ENCODE results near the gene ESRRB.

ESRRB gene

GRCh38 chr14:76541594-76542219 lies 165.8 kb downstream of the ESRRB start:
- TF ChIP-seq CREB1 (IDR thresholded peaks at IDR 0.05; ENCODE audit: low read depth), result no peak
- TF ChIP-seq, protein P1, sequence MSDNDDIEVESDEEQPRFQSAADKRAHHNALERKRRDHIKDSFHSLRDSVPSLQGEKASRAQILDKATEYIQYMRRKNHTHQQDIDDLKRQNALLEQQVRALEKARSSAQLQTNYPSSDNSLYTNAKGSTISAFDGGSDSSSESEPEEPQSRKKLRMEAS (IDR thresholded peaks at IDR 0.05), result no peak

- TF ChIP-seq RAD21 (IDR thresholded peaks at IDR 0.05; ENCODE audit: low read depth), result peak; percentile 76
- no peak for TF ChIP-seq REST (IDR thresholded peaks at IDR 0.05; ENCODE audit: low read depth)
These were observed 170.7 kb downstream of the ESRRB start for GRCh38 chr14:76546426-76547221.

GRCh38 chr14:76547831-76548230 lies 171.9 kb downstream of the ESRRB start:
- TF ChIP-seq REST (IDR thresholded peaks at IDR 0.05; ENCODE audit: low read depth) (no peak), EP300 (IDR thresholded peaks at IDR 0.05; ENCODE audit: borderline replicate concordance) (no peak), EGR1 (IDR thresholded peaks at IDR 0.05) (no peak), TAF1 (IDR thresholded peaks at IDR 0.05; ENCODE audit: low read depth) (no peak), YY1 (IDR thresholded peaks at IDR 0.05; ENCODE audit: low read depth) (no peak), TEAD4 (IDR thresholded peaks at IDR 0.05) (no peak), ZBTB7A (IDR thresholded peaks at IDR 0.05; ENCODE audit: low read depth) (no peak), FOXM1 (IDR thresholded peaks at IDR 0.05; ENCODE audit: borderline replicate concordance, low read depth) (no peak), NFIC (IDR thresholded peaks at IDR 0.05) (no peak), RAD21 (IDR thresholded peaks at IDR 0.05; ENCODE audit: low read depth) (no peak), CEBPB (IDR thresholded peaks at IDR 0.05) (no peak)
- TF ChIP-seq, protein P1 (IDR thresholded peaks at IDR 0.05), result no peak
- TF ChIP-seq, protein P2, sequence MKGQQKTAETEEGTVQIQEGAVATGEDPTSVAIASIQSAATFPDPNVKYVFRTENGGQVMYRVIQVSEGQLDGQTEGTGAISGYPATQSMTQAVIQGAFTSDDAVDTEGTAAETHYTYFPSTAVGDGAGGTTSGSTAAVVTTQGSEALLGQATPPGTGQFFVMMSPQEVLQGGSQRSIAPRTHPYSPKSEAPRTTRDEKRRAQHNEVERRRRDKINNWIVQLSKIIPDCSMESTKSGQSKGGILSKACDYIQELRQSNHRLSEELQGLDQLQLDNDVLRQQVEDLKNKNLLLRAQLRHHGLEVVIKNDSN (IDR thresholded peaks at IDR 0.05), result no peak

DNA sequence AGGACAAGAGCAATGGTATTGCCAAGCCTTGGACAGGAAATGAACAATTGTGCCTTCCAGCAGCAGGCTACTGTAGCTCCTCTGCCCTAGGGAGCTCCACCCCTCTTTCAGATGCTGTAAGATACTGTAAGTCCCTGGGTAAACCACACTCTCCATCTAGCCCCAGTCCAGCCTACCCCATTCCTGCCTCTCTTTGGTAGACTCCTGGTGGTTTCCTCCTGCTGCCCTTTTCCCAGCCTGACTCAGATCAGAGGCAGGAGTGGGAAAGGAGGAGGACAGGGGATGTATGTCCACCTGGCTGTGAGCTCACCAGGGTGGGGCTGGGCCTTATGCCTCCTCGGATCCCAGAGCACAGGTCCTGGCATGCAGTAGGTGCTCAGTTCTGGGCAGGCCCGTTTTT lies 174.6 kb downstream of the ESRRB start:
- TF ChIP-seq CREB1 (IDR thresholded peaks at IDR 0.05; ENCODE audit: low read depth) (no peak), TAF1 (IDR thresholded peaks at IDR 0.05; ENCODE audit: low read depth) (no peak), CEBPB (IDR thresholded peaks at IDR 0.05) (no peak), EGR1 (IDR thresholded peaks at IDR 0.05) (no peak), REST (IDR thresholded peaks at IDR 0.05; ENCODE audit: low read depth) (no peak)

GRCh38 chr14:76551116-76551515 lies 175.2 kb downstream of the ESRRB start:
- no peak for TF ChIP-seq NFIC (IDR thresholded peaks at IDR 0.05)
- no peak for TF ChIP-seq TAF1 (IDR thresholded peaks at IDR 0.05; ENCODE audit: low read depth)
- TF ChIP-seq YY1 (IDR thresholded peaks at IDR 0.05; ENCODE audit: low read depth), result no peak
- TF ChIP-seq TEAD4 (IDR thresholded peaks at IDR 0.05), result no peak
- no peak for TF ChIP-seq CEBPB (IDR thresholded peaks at IDR 0.05)
- TF ChIP-seq REST (IDR thresholded peaks at IDR 0.05; ENCODE audit: low read depth), result no peak
- no peak for TF ChIP-seq EGR1 (IDR thresholded peaks at IDR 0.05)
- no peak for TF ChIP-seq RAD21 (IDR thresholded peaks at IDR 0.05; ENCODE audit: low read depth)
- TF ChIP-seq FOXM1 (IDR thresholded peaks at IDR 0.05; ENCODE audit: borderline replicate concordance, low read depth), result no peak
- TF ChIP-seq, protein P2 (IDR thresholded peaks at IDR 0.05), result no peak
- TF ChIP-seq ZBTB7A (IDR thresholded peaks at IDR 0.05; ENCODE audit: low read depth), result no peak
- TF ChIP-seq, protein P1 (IDR thresholded peaks at IDR 0.05), result no peak
- no peak for TF ChIP-seq EP300 (IDR thresholded peaks at IDR 0.05; ENCODE audit: borderline replicate concordance)
- no peak for TF ChIP-seq TCF12 (IDR thresholded peaks at IDR 0.05; ENCODE audit: low read depth)
- no peak for TF ChIP-seq CREB1 (IDR thresholded peaks at IDR 0.05; ENCODE audit: low read depth)
